ES-I3 (cell line): ENCODE data around the gene CXCR2.
"Not testable (repeated sequence)": the region's sequence is repeated elsewhere in the genome, so short reads cannot be mapped to it uniquely, and the experiment has no call there.

Experiments
- H3K36me3 ChIP-seq: 2 replicates; pipeline ENCODE4 v1.6.1; 2013; ENCODE audit warnings: mild to moderate bottlenecking, low read length, control low read depth, moderate library complexity; ENCODE audit not compliant: insufficient read depth
- H3K4me1 ChIP-seq: 2 replicates; pipeline ENCODE4 v1.6.1; 2013; ENCODE audit warnings: mild to moderate bottlenecking, control low read depth, low read length; ENCODE audit not compliant: insufficient read depth
- H3K9ac ChIP-seq: 2 replicates; pipeline ENCODE4 v1.6.1; 2013; ENCODE audit warnings: low read depth, mild to moderate bottlenecking, low read length, moderate library complexity
- H3K9me3 ChIP-seq: 2 replicates; pipeline ENCODE4 v1.6.1; 2013; ENCODE audit warnings: mild to moderate bottlenecking, low read length, moderate library complexity; ENCODE audit not compliant: control insufficient read depth, insufficient read depth

The CXCR2 gene

GRCh38 chr2:218149848-218150440 is 24.1 kb downstream of the CXCR2 start:
- H3K36me3 ChIP-seq: no peaks in the 10 kb centered on the region
- H3K9ac ChIP-seq: no peak overlapping the region
- H3K9me3 ChIP-seq: 0 out of 2 replicates have a peak, but pooled peaks cover 2% of the 10 kb centered on the region
- H3K4me1 ChIP-seq: no peaks in the 10 kb centered on the region

- Histone ChIP-seq H3K9me3 (no peaks in the 10 kb centered on the region), H3K9ac (no peak overlapping the region), H3K36me3 (no peaks in the 10 kb centered on the region)
Observed at GRCh38 chr2:218152172-218152571, 26.3 kb downstream of the CXCR2 start.

DNA sequence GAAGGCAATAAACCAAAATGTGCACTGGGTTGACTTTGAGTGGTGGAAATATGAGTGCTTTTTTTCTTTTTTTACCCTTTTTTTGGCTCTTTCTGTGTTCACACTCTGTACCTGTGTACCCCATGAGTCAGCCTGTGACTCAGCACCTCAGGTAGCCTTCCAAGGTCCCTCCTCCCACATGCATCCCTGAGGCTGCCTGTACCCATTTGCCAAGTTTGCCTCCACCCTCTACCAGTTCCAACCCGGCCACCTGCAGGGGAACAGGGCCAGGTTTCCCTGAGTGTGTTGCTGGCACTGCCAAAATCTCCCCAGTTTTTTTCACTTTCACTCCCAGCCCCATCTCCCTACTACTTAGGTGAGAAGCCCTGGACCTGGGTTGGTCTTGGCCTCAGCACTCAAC is 26.9 kb downstream of the CXCR2 start:
- no peaks in the 10 kb centered on the region; the same call in 1 of the 2 replicates for H3K9me3 ChIP-seq
- H3K9ac ChIP-seq: no peak overlapping the region
- H3K36me3 ChIP-seq: no peaks in the 10 kb centered on the region
- H3K4me1 ChIP-seq: no peaks in the 10 kb centered on the region

More at GRCh38 chr2:218152172-218152571, 26.3 kb downstream of the CXCR2 start:
- no peaks in the 10 kb centered on the region for H3K4me1 ChIP-seq

- H3K4me1 ChIP-seq: no peaks in the 10 kb centered on the region
- H3K9me3 ChIP-seq: no peaks in the 10 kb centered on the region; the same call in 1 of the 2 replicates
- H3K36me3 ChIP-seq: no peaks in the 10 kb centered on the region
- H3K9ac ChIP-seq: no peak overlapping the region
Observed at GRCh38 chr2:218155953-218156479, 30.2 kb downstream of the CXCR2 start.

DNA sequence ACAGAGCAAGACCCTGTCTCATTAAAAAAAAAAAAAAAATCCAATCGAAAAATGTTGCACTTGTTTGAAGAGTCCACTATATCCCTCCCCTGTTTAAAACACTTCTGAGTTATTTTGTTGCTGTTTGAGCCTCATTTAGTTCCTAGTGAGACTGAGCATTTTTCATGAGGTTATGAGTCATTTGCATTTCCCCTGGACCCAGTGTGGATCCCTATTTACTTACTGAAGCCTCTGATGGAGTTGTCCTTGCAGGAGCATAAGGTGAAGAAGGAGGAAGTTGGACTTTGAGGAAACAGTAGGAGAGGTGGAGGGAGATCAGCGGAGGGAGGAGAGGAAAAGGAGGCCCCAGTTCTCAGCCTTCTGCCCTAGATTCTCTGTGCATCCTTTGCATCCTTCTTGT is 35.8 kb downstream of the CXCR2 start:
- Histone ChIP-seq H3K9me3 (no peaks in the 10 kb centered on the region; the same call in 1 of the 2 replicates), H3K36me3 (no peaks in the 10 kb centered on the region), H3K9ac (no peak overlapping the region), H3K4me1 (no peaks in the 10 kb centered on the region)

DNA sequence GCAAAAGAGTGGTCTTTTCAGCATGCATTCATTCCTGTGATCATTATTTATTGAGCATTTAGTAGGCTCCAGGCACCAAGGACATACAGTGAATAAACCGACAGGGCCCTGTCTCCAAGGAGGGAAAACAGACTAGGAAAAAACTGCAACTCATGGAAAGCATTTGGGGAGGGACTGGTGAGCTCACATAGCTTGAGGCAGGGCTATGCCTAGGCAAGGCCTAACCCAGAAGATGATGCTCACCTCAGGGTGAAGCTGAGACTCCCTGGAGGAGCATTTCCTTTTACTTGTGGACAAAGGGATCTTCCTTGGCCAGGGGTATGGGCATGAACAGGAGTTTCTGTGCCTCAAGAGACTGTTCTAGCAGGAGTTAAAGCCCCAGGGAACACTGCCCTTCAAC is 37.0 kb downstream of the CXCR2 start:
- Histone ChIP-seq H3K36me3 (no peaks in the 10 kb centered on the region), H3K9ac (no peak overlapping the region), H3K9me3 (no peaks in the 10 kb centered on the region), H3K4me1 (0 out of 2 replicates have a peak, but pooled peaks cover 3% of the 10 kb centered on the region)

DNA sequence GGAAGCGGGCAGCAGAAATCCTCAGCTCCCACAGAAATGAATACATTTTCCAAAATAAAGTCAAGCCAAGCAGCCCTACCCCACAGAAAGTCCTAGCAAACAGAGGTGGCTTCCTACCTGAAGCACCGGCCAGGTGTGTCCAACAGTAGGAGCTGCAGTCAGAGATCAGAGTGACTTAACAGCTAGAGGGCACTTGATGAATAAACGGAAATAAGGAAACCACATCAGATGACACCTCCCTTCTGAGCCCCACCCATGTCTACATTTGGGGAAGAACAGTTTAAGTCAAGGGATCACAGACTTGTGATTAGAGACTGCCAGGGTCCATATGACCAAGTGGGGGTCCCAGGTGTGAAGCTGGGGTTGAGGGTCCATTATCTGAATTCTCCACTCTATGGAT is 41.0 kb downstream of the CXCR2 start, which contains the start of gene CXCR1:
Gene CXCR1 (minus strand): TSS at position 172 of the 400 bp plus-strand sequence. CDS start 1,751 bp downstream, outside the sequence.
- Histone ChIP-seq H3K9me3 (no peaks in the 10 kb centered on the region), H3K9ac (no peak within 1 kb of the TSS), H3K36me3 (no peaks in the 10 kb centered on the region), H3K4me1 (peaks cover 9% of the 10 kb centered on the region)

DNA sequence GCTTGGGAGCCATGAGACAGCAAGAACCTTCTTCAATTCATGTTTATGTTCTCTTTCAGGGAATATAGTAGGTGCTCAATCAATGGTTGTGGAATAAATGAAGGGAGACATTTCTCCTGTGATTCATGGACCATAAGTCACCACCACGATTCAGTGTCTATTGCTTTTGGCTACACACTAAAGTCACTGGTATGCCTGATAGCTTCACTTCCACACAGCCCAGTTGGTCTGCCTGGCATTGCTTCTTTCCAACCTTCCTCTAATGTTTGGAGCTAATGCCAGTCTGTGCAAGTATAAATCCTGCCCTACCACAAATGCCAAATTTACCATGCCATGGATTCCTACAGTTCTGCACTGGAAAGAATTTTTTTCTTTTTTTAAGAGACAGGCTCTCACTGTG is 42.2 kb downstream of the CXCR2 start:
- Histone ChIP-seq H3K9me3 (no peaks in the 10 kb centered on the region), H3K36me3 (no peaks in the 10 kb centered on the region), H3K9ac (no peak overlapping the region), H3K4me1 (peaks cover 9% of the 10 kb centered on the region)

GRCh38 chr2:218168635-218169462 is 43.0 kb downstream of the CXCR2 start:
- H3K9ac ChIP-seq: no peak overlapping the region
- no peaks in the 10 kb centered on the region for H3K36me3 ChIP-seq
- H3K4me1 ChIP-seq: peaks cover 9% of the 10 kb centered on the region
- H3K9me3 ChIP-seq: no peaks in the 10 kb centered on the region

DNA sequence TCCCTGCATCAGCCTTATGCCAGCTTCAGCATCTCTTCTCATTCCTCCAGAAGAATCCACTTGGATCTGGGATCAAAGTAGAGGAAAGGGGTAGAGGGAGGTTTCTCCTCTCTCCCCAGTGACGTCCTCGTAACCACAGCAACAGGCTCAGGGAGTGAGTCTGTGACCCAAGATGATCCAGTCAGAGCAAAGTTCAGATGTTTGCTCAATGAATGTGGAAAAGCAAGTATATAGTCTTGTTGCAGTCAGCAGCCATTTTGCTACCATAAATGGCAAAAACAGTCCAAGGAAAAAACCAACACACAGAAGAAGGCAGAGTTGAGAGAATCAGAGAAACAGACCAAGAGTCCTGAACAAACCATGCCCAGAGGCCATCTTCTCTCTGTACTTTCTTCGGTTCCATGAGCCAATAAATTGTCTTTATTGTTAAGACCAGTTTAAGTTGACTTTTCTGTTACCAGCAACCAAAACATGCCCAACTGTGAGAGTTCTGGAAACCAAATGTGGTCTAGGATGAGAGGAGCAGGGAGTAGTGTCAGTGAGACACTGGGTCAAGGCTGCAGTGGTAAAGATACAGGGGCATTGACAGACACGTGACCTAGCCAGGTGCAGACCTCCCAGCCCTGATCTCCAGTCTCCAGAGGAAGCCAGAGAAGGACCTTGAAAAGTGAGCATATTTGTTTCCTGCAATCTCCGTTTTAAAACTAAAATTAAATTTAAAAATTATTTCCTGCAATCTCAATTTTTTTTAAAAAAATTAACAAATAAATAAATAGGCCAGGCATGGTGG is 44.1 kb downstream of the CXCR2 start:
- H3K36me3 ChIP-seq: no peaks in the 10 kb centered on the region
- no peak overlapping the region for H3K9ac ChIP-seq
- H3K4me1 ChIP-seq: peaks cover 9% of the 10 kb centered on the region
- no peaks in the 10 kb centered on the region for H3K9me3 ChIP-seq

- not testable (repeated sequence) for H3K9ac ChIP-seq, H3K4me1 ChIP-seq, H3K36me3 ChIP-seq, H3K9me3 ChIP-seq
Observed at GRCh38 chr2:218171744-218172143, 45.9 kb downstream of the CXCR2 start.

DNA sequence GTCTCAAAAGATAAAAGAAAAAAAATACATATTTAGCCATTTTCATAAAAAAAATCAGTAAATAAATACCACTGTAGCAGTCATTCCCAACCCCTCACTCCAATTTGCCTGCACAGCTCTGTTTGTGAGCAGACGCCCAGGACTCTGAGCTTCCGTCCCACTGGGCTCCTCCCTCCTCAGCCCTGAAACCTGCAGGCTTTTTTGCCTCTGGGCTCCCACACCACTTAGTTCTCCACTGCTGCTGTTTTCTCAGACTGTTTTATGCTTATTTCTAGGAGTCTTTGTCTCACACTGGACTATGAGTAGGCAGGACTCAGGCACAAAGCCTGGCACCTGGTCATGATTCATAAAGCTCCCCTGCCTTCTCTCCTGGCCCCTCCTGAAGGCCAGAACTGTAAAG is 47.0 kb downstream of the CXCR2 start:
- H3K9me3 ChIP-seq: no peaks in the 10 kb centered on the region
- no peak overlapping the region for H3K9ac ChIP-seq
- H3K4me1 ChIP-seq: peaks cover 5% of the 10 kb centered on the region
- H3K36me3 ChIP-seq: no peaks in the 10 kb centered on the region

GRCh38 chr2:218179782-218180181 is 54.0 kb downstream of the CXCR2 start:
- Histone ChIP-seq H3K9ac (no peak overlapping the region), H3K36me3 (no peaks in the 10 kb centered on the region), H3K4me1 (no peaks in the 10 kb centered on the region), H3K9me3 (no peaks in the 10 kb centered on the region)

DNA sequence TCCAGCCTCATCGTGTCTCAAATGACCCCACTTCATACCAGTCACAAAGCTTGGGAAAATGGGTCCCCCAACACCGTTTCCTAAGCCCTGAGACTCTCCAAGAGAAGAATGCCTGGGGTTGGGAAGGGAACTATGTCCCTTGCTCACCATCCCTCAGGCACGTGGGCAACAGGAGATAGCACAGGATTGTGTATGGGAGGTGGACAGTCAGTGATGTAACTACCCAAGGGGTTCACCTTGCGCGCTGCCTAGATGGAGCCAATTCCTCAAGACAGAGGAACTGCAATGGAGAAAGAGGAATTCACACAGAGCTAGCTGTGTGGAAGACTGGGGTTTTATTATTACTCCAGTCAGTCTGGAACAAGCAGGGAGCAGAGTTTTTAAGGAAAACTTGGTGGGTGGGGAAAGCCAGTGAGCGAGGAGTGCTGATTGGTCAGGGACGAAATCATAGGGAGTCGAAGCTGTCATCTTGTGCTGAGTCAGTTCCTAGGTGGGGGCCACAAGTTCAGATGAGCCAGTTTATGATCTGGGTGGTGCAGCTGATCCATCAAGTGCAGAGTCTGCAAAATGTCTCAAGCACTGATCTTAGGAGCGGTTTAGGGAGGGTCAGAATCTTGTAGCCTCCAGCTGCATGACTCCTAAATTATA is 54.8 kb downstream of the CXCR2 start:
- Histone ChIP-seq H3K9me3 (no peaks in the 10 kb centered on the region), H3K4me1 (no peaks in the 10 kb centered on the region), H3K9ac (no peak overlapping the region), H3K36me3 (no peaks in the 10 kb centered on the region)
